Fibroblast of villous mesenchyme (primary cell): ENCODE results near the gene ANKRD52. TPM values are rescaled to one million over a fixed set of nuclear protein-coding genes. Genes with fewer than 3 reads are reported as not detected.

Experiments
- DNase-seq: peaks from one replicate; pipeline ENCODE4 v3.0.0-alpha.2; 2010; ENCODE audit warnings: low read depth
- H3K4me3 ChIP-seq: 2 replicates; pipeline ENCODE4 v1.5.1; 2011; ENCODE audit warnings: low read depth, mild to moderate bottlenecking, low read length
- CTCF ChIP-seq: IDR thresholded peaks from 2 replicates; pipeline ENCODE4 v1.5.1; 2012; ENCODE audit warnings: low read depth, mild to moderate bottlenecking, low read length; ENCODE audit not compliant: insufficient read depth
- total RNA-seq: library from RNA; depleted of rRNA; stranded (reverse); fragments of >200 nt; gene quantifications from 2 replicates; pipeline ENCODE4 v1.2.3, GENCODE V29; 2012

Gene ANKRD52
- total RNA-seq, 1 donor = 25.9 TPM

- peak overlapping the region; percentile 87 for H3K4me3 ChIP-seq
- DNase-seq = no peak
- no peak for TF ChIP-seq CTCF
Observed at GRCh38 chr12:56190695-56191155, 67.5 kb downstream of the ANKRD52 start.

DNA sequence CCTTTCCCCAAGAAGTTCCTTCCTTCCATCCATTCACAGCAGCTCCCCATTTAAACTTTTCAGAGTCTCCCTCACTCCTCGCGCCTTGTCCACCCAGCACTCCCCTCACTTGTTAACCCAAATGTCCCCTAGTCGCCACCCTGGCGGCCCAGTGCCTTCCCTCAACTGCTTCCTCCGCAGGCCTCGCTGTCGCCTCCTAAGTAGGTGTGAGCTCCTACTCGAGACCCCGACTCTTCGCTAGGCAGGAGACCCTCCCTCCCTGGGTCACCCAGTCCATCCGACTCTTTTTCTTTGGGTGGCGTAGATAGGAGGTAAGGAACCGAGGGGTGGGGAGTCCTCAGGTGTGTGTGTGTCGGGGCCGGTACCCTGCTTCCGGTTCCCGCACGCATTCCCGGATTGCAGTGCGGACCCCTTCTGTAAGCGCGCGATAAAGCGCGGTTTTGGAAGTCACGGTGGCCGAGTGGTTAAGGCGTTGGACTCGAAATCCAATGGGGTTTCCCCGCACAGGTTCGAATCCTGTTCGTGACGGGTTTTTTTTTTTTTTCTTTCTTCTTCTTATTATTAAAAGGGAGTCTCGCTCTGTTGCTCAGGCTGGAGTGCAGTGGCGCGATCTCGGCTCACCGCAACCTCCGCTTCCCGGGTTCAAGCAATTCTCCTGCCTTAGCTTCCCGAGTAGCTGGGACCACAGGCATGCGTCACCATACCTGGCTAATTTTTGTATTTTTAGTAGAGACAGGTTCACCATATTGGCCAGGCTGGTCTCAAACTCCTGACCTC, 68.1 kb downstream of the ANKRD52 start:
- DNase-seq = peak; percentile 82
- TF ChIP-seq CTCF = no peak
- peak overlapping the region; percentile 87 for H3K4me3 ChIP-seq

- peak within 1 kb of the TSS; percentile 87 for H3K4me3 ChIP-seq
- DNase-seq = peak; percentile 88
- peak; percentile 60 for TF ChIP-seq CTCF
Observed at GRCh38 chr12:56189099-56189917, 68.9 kb downstream of the ANKRD52 start, which contains the start of gene SMARCC2. TSS of gene SMARCC2 (minus strand) at chr12:56189483. CDS start at chr12:56189461, 22 bp downstream.

DNA sequence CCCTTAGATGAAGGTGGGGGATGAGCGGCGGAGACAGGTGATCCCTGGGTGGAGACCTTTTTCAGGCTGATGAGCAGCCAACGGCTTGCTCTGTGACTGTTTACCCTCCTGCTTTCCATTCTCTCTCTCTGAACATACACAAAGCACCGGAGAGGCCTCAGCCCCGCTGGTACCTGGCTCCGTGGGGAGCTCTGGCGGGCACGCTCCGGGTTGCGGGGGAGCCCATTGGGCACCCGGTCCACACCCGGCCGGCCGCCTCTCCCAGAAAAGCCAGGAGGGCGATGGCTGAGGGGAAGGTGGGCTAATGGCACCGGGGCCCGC, 69.4 kb downstream of the ANKRD52 start:
- H3K4me3 ChIP-seq = peak overlapping the region; percentile 83
- no peak for TF ChIP-seq CTCF
- DNase-seq = no peak

DNA sequence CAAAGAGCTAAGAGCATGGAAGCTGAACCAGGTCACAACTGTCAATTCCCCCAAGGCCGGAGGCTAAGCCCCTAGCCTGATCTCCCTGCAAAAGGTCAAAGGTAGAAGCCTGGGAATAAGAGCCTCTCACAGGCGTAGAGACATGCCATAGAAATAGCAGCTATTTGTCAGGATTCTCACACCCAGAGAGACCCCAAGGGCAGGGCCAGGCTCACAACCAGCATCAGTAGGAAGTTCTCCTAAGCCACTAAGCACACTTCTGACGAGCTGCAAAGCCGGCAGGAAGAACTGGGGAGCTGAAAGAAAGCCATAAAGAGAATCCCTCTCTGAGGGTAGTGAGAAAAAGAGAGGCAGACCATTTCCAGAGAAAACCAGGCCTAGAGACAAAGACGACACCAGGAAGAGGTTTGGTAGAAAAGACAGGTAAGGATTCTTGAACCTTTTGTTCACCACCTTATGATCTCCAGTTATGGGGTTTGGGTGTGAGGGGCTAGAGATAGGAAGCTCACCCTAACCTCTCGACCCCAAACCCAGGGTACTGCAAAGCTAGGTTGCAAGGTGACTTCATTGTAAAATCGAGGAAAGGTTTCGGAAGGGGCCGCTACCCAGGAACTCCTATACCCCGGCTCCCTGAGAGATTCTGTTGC, 69.9 kb downstream of the ANKRD52 start:
- H3K4me3 ChIP-seq = peak overlapping the region; percentile 83
- no peak for DNase-seq

More for the DNA sequence above, 69.9 kb downstream of the ANKRD52 start:
- TF ChIP-seq CTCF = no peak

Other genes starting within 250 kb of the ANKRD52 start
- gene IKZF4, start 237.3 kb downstream of the ANKRD52 start, total RNA-seq = 1.3 and 3.5 TPM in 2 replicates
- 197 and 313 TPM in 2 replicates for gene RPS26, start 216.5 kb downstream of the ANKRD52 start, total RNA-seq
- gene ERBB3, start 178.2 kb downstream of the ANKRD52 start, total RNA-seq = 0.32 and 1.7 TPM in 2 replicates
- gene PA2G4, start 153.8 kb downstream of the ANKRD52 start, total RNA-seq = 119 and 158 TPM in 2 replicates
- gene RPL41, start 141.8 kb downstream of the ANKRD52 start, total RNA-seq = 1,700 and 3,242 TPM in 2 replicates
- gene ZC3H10, start 140.1 kb downstream of the ANKRD52 start, total RNA-seq = 3.9 and 4.3 TPM in 2 replicates
- 300 and 327 TPM in 2 replicates for gene ESYT1, start 130.1 kb downstream of the ANKRD52 start, total RNA-seq
- gene MYL6B, start 105.8 kb downstream of the ANKRD52 start, total RNA-seq = 68.2 and 70.9 TPM in 2 replicates
- 2,015 and 2,412 TPM in 2 replicates for gene MYL6, start 100.0 kb downstream of the ANKRD52 start, total RNA-seq
- gene SMARCC2, start 68.9 kb downstream of the ANKRD52 start, total RNA-seq = 44.8 and 67.8 TPM in 2 replicates
- gene RNF41, start 36.5 kb downstream of the ANKRD52 start, total RNA-seq = 112 and 131 TPM in 2 replicates
- 23.3 and 28.0 TPM in 2 replicates for gene NABP2, start 34.0 kb downstream of the ANKRD52 start, total RNA-seq
- not detected in 2 replicates for gene SLC39A5, start 28.3 kb downstream of the ANKRD52 start, total RNA-seq
- gene COQ10A, start 8.6 kb upstream of the ANKRD52 start, total RNA-seq = 9.0 and 12.5 TPM in 2 replicates
- gene CS, start 41.9 kb upstream of the ANKRD52 start, total RNA-seq = 150 and 153 TPM in 2 replicates
- gene CNPY2, start 57.6 kb upstream of the ANKRD52 start, total RNA-seq = 94.7 and 113 TPM in 2 replicates
- 13.0 and 14.8 TPM in 2 replicates for gene PAN2, start 75.6 kb upstream of the ANKRD52 start, total RNA-seq
- 0.32 TPM in 1 of 2 replicates, not detected in the other for gene IL23A, start 80.5 kb upstream of the ANKRD52 start, total RNA-seq
- 232 and 296 TPM in 2 replicates for gene STAT2, start 101.7 kb upstream of the ANKRD52 start, total RNA-seq
- not detected in 2 replicates for gene APOF, start 104.5 kb upstream of the ANKRD52 start, total RNA-seq
- 7.1 and 7.8 TPM in 2 replicates for gene TIMELESS, start 191.0 kb upstream of the ANKRD52 start, total RNA-seq
- gene MIP, start 196.3 kb upstream of the ANKRD52 start, total RNA-seq = not detected in 2 replicates
- 2.3 and 3.0 TPM in 2 replicates for gene SPRYD4, start 210.2 kb upstream of the ANKRD52 start, total RNA-seq
- gene GLS2, start 229.8 kb upstream of the ANKRD52 start, total RNA-seq = under 0.01 TPM in 1 of 2 replicates, not detected in the other